ENCODE results near the gene MMP7. TPM values are rescaled to one million over a fixed set of nuclear protein-coding genes. Genes with fewer than 3 reads are reported as not detected.
A peak's percentile ranks its signal among the peaks of the same experiment; 100 is the strongest.

Gene MMP7
- polyA plus RNA-seq, 1 of the 3 experiments (the other 2 are of a cell fraction), result 0.13 TPM

DNA sequence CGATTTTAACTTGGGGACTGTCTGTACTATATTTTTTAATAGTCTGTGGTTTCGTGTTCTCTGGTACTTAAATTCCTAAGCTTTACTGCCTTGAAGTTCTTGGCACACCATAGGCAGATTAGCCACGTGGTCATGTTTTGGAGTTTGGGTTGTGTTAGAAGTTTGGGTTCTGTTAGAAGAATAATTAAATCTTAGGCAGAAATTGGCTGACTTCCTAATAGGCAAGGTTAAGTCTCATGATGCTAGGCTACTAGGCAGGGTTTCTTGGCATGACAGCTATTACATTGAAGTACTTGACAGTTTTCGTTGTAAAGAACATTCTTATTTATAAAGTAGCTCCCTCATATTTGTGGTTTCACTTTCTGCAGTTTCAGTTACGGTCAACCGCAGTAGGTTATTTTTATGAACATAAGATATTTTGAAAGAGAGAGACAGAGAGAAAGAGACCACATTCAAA, 30.0 kb upstream of the MMP7 start:
- WGBS (ENCODE audit: low lambda C conversion rate), result 26% methylated on average over 6 of the region's 6 CpGs

DNA sequence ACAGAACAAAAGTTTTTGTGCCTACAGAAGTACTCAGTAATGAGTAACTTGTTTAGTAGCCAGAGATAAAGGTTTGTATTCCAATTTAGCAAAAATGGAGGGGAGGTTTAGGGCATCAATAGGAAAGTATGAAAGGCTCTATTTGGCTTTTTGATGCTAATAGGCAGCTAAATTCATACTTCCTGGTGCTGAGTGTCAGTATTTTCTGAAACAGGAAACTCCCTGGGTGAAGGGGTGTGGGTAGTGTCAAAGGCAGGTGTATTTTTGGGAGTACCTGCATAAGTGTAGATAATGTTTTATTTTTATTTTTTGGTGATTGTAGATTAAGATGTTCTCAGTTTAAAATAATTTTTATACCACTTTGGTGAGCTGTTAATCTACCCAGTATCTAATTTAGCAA, 29.3 kb upstream of the MMP7 start:
- ChIA-PET CTCF (interaction anchor here (1.3 kb wide), 1 partner anchor 38 kb away, joined by 3 read pairs; no protein-coding TSS in a partner anchor), POLR2A (no interaction called here)
- no peaks in the 10 kb centered on the region for H3K27me3 ChIP-seq (ENCODE audit: insufficient read depth)

More for the DNA sequence above, 30.0 kb upstream of the MMP7 start:
- no peaks in the 10 kb centered on the region for H3K36me3 ChIP-seq (replicated peaks in 1 of 2; ENCODE audit: control insufficient read depth in 1 of 2, insufficient read depth in 2 of 2, low read length in 1 of 2)
- H3K9me3 ChIP-seq, result no peaks in the 10 kb centered on the region
- H3K4me1 ChIP-seq (ENCODE audit: control insufficient read depth in 1 of 2, insufficient read depth in 2 of 2, low read depth in 1 of 2, low read length in 1 of 2), result no peaks in the 10 kb centered on the region; a peak in 1 of 4 replicates
- CTCF ChIA-PET, result no interaction called here
- H3K27ac ChIP-seq (ENCODE audit: low read depth in 2 of 2, low read length in 1 of 2), result peak overlapping the region in 1 of 2 experiments; percentile 16; a peak in 1 of 4 replicates
- no peaks in the 10 kb centered on the region for H3K27me3 ChIP-seq (ENCODE audit: insufficient read depth)
- H3K9ac ChIP-seq, result no peak overlapping the region
- peak overlapping the region; percentile 20; the same call in 1 of the 2 replicates for H2AFZ ChIP-seq (ENCODE audit: low read depth)
- no peaks in the 10 kb centered on the region for H4K20me1 ChIP-seq (ENCODE audit: insufficient read depth)
- no peaks in the 10 kb centered on the region for H3K9me2 ChIP-seq
- POLR2A ChIA-PET, result no interaction called here
- TF ChIP-seq, protein P1, sequence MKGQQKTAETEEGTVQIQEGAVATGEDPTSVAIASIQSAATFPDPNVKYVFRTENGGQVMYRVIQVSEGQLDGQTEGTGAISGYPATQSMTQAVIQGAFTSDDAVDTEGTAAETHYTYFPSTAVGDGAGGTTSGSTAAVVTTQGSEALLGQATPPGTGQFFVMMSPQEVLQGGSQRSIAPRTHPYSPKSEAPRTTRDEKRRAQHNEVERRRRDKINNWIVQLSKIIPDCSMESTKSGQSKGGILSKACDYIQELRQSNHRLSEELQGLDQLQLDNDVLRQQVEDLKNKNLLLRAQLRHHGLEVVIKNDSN (IDR thresholded peaks at IDR 0.05; ENCODE audit: borderline replicate concordance, low read depth), result peak; percentile 36; the same call in 1 of the 2 replicates
- TF ChIP-seq, protein P2, sequence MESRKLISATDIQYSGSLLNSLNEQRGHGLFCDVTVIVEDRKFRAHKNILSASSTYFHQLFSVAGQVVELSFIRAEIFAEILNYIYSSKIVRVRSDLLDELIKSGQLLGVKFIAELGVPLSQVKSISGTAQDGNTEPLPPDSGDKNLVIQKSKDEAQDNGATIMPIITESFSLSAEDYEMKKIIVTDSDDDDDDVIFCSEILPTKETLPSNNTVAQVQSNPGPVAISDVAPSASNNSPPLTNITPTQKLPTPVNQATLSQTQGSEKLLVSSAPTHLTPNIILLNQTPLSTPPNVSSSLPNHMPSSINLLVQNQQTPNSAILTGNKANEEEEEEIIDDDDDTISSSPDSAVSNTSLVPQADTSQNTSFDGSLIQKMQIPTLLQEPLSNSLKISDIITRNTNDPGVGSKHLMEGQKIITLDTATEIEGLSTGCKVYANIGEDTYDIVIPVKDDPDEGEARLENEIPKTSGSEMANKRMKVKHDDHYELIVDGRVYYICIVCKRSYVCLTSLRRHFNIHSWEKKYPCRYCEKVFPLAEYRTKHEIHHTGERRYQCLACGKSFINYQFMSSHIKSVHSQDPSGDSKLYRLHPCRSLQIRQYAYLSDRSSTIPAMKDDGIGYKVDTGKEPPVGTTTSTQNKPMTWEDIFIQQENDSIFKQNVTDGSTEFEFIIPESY (IDR thresholded peaks at IDR 0.05; ENCODE audit: borderline replicate concordance, low read depth), result no peak
- TF ChIP-seq MEF2A (IDR thresholded peaks at IDR 0.05; ENCODE audit: borderline replicate concordance, low read depth), result 0 out of 2 replicates have a peak, but pooled peaks have one; percentile 22
- no peak for DNase-seq
- no peaks in the 10 kb centered on the region for H3K79me2 ChIP-seq (ENCODE audit: insufficient read depth)
- H3K4me2 ChIP-seq, result no peak overlapping the region; the same call in 1 of the 2 replicates
- H3F3A ChIP-seq (replicated peaks; ENCODE audit: insufficient read depth), result peaks cover 7% of the 10 kb centered on the region
- H3K4me3 ChIP-seq (ENCODE audit: low read depth in 2 of 2, low read length in 1 of 2), result peak overlapping the region; percentile 29 to 36; a peak in 1 of 4 replicates

More for the DNA sequence above, 29.3 kb upstream of the MMP7 start:
- no peaks in the 10 kb centered on the region for H4K20me1 ChIP-seq (ENCODE audit: insufficient read depth)
- no peaks in the 10 kb centered on the region; a peak in 1 of 4 replicates for H3K4me1 ChIP-seq (ENCODE audit: control insufficient read depth in 1 of 2, insufficient read depth in 2 of 2, low read depth in 1 of 2, low read length in 1 of 2)
- peaks cover 7% of the 10 kb centered on the region for H3F3A ChIP-seq (replicated peaks; ENCODE audit: insufficient read depth)
- H3K9me2 ChIP-seq, result no peaks in the 10 kb centered on the region
- H3K27ac ChIP-seq (ENCODE audit: low read depth in 2 of 2, low read length in 1 of 2), result no peak overlapping the region
- no peaks in the 10 kb centered on the region for H3K9me3 ChIP-seq
- TF ChIP-seq, protein P3, sequence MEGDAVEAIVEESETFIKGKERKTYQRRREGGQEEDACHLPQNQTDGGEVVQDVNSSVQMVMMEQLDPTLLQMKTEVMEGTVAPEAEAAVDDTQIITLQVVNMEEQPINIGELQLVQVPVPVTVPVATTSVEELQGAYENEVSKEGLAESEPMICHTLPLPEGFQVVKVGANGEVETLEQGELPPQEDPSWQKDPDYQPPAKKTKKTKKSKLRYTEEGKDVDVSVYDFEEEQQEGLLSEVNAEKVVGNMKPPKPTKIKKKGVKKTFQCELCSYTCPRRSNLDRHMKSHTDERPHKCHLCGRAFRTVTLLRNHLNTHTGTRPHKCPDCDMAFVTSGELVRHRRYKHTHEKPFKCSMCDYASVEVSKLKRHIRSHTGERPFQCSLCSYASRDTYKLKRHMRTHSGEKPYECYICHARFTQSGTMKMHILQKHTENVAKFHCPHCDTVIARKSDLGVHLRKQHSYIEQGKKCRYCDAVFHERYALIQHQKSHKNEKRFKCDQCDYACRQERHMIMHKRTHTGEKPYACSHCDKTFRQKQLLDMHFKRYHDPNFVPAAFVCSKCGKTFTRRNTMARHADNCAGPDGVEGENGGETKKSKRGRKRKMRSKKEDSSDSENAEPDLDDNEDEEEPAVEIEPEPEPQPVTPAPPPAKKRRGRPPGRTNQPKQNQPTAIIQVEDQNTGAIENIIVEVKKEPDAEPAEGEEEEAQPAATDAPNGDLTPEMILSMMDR (IDR thresholded peaks at IDR 0.05), result no peak
- TF ChIP-seq NFIC (IDR thresholded peaks at IDR 0.05; ENCODE audit: borderline replicate concordance) (no peak), ELF1 (IDR thresholded peaks at IDR 0.05) (no peak), RAD21 (IDR thresholded peaks at IDR 0.05; ENCODE audit: low read length) (no peak), SIN3A (IDR thresholded peaks at IDR 0.05; ENCODE audit: borderline replicate concordance, low read depth, low read length) (no peak), TAF1 (IDR thresholded peaks at IDR 0.05; ENCODE audit: borderline replicate concordance, low read depth, low read length) (no peak), RFX5 (IDR thresholded peaks at IDR 0.05; ENCODE audit: low read length) (no peak)
- TF ChIP-seq, protein P4, sequence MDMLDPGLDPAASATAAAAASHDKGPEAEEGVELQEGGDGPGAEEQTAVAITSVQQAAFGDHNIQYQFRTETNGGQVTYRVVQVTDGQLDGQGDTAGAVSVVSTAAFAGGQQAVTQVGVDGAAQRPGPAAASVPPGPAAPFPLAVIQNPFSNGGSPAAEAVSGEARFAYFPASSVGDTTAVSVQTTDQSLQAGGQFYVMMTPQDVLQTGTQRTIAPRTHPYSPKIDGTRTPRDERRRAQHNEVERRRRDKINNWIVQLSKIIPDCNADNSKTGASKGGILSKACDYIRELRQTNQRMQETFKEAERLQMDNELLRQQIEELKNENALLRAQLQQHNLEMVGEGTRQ (IDR thresholded peaks at IDR 0.05; ENCODE audit: borderline replicate concordance, low read depth, low read length), result no peak
- no peak overlapping the region for H3K4me3 ChIP-seq (ENCODE audit: low read depth in 2 of 2, low read length in 1 of 2)
- H3K36me3 ChIP-seq (replicated peaks in 1 of 2; ENCODE audit: control insufficient read depth in 1 of 2, insufficient read depth in 2 of 2, low read length in 1 of 2), result no peaks in the 10 kb centered on the region
- no peak overlapping the region for H3K9ac ChIP-seq
- DNase-seq, result no peak
- no peak overlapping the region for H3K4me2 ChIP-seq
- H3K79me2 ChIP-seq (ENCODE audit: insufficient read depth), result no peaks in the 10 kb centered on the region
- H2AFZ ChIP-seq (ENCODE audit: low read depth), result no peak overlapping the region

Measured in SK-N-SH (cell line).